ENCODE results near the gene PLEKHS1. TPM values are rescaled to one million over a fixed set of nuclear protein-coding genes. Genes with fewer than 3 reads are reported as not detected.

The PLEKHS1 gene
- total RNA-seq, 1 experiment from 2014 or later: not detected

DNA sequence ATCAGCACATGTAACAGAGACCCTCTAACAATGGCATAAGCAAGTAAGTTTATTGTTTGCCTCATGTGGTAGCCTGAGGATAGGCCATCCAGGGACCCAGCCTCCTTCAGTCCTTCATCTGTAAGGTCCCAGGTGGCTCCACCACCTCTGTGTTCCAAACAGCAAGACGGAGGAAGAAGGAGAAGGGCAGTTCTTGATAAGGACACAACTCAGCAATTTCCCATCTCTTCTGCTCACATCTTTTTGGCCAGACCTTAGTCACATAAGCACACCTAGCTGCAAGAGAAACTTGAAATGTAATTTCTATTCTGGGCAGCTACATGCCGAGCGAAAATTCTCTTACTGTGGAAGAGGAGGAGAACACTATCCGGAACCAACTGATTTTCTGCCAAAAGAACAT lies 68.5 kb downstream of the PLEKHS1 start:
- DNase-seq (ENCODE audit: low read depth, low spot score) (no peak), ATAC-seq (peak; percentile 40; the same call in 1 of the 2 replicates)
- POLR2A ChIA-PET: no interaction called here
- no peak overlapping the region for H3K27ac ChIP-seq (ENCODE audit: low read depth, low read length)
- no peak overlapping the region for H3K4me3 ChIP-seq (replicated peaks in 1 of 2; ENCODE audit: low read depth in 1 of 2, low read length in 2 of 2)
- H3K4me2 ChIP-seq (ENCODE audit: low read length): no peak overlapping the region
- no peaks in the 10 kb centered on the region for H3K27me3 ChIP-seq (ENCODE audit: insufficient read depth, low read length)
- no peaks in the 10 kb centered on the region for H3K79me2 ChIP-seq (ENCODE audit: insufficient read depth, low read length)
- BruUV-seq (replicated peaks): no TSS peak
- TF ChIP-seq ELF1 (IDR thresholded peaks at IDR 0.05; ENCODE audit: borderline replicate concordance, low read depth): no peak
- TF ChIP-seq POLR2A (IDR thresholded peaks at IDR 0.05; ENCODE audit: borderline replicate concordance, extremely low read depth, insufficient read depth, insufficient read length): no peak
- TF ChIP-seq ZNF274 (IDR thresholded peaks at IDR 0.05; ENCODE audit: low read depth, low read length): no peak
- no peak for TF ChIP-seq YY1 (IDR thresholded peaks at IDR 0.05; ENCODE audit: extremely low read depth, insufficient replicate concordance, low read depth, low read length)
- TF ChIP-seq SIN3A (IDR thresholded peaks at IDR 0.05; ENCODE audit: low read depth): no peak
- TF ChIP-seq CBX3 (IDR thresholded peaks at IDR 0.05; ENCODE audit: low read depth): no peak
- TF ChIP-seq, protein P1, sequence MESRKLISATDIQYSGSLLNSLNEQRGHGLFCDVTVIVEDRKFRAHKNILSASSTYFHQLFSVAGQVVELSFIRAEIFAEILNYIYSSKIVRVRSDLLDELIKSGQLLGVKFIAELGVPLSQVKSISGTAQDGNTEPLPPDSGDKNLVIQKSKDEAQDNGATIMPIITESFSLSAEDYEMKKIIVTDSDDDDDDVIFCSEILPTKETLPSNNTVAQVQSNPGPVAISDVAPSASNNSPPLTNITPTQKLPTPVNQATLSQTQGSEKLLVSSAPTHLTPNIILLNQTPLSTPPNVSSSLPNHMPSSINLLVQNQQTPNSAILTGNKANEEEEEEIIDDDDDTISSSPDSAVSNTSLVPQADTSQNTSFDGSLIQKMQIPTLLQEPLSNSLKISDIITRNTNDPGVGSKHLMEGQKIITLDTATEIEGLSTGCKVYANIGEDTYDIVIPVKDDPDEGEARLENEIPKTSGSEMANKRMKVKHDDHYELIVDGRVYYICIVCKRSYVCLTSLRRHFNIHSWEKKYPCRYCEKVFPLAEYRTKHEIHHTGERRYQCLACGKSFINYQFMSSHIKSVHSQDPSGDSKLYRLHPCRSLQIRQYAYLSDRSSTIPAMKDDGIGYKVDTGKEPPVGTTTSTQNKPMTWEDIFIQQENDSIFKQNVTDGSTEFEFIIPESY (IDR thresholded peaks at IDR 0.05; ENCODE audit: extremely low read depth, insufficient replicate concordance, low read length): no peak
- TF ChIP-seq EZH2phosphoT487 (IDR thresholded peaks at IDR 0.05; ENCODE audit: borderline replicate concordance): no peak
- TF ChIP-seq FOSL1 (IDR thresholded peaks at IDR 0.05; ENCODE audit: low read depth): no peak
- TF ChIP-seq TCF7L2 (IDR thresholded peaks at IDR 0.05; ENCODE audit: borderline replicate concordance, extremely low read depth, insufficient read depth, insufficient read length): no peak
- no peak for TF ChIP-seq EZH2 (IDR thresholded peaks at IDR 0.05)
- no peak for TF ChIP-seq ZFX (IDR thresholded peaks at IDR 0.05)
- TF ChIP-seq, protein P2, sequence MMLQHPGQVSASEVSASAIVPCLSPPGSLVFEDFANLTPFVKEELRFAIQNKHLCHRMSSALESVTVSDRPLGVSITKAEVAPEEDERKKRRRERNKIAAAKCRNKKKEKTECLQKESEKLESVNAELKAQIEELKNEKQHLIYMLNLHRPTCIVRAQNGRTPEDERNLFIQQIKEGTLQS (IDR thresholded peaks at IDR 0.05): no peak
- TF ChIP-seq JUND (IDR thresholded peaks at IDR 0.05): no peak
- TF ChIP-seq, protein P3, sequence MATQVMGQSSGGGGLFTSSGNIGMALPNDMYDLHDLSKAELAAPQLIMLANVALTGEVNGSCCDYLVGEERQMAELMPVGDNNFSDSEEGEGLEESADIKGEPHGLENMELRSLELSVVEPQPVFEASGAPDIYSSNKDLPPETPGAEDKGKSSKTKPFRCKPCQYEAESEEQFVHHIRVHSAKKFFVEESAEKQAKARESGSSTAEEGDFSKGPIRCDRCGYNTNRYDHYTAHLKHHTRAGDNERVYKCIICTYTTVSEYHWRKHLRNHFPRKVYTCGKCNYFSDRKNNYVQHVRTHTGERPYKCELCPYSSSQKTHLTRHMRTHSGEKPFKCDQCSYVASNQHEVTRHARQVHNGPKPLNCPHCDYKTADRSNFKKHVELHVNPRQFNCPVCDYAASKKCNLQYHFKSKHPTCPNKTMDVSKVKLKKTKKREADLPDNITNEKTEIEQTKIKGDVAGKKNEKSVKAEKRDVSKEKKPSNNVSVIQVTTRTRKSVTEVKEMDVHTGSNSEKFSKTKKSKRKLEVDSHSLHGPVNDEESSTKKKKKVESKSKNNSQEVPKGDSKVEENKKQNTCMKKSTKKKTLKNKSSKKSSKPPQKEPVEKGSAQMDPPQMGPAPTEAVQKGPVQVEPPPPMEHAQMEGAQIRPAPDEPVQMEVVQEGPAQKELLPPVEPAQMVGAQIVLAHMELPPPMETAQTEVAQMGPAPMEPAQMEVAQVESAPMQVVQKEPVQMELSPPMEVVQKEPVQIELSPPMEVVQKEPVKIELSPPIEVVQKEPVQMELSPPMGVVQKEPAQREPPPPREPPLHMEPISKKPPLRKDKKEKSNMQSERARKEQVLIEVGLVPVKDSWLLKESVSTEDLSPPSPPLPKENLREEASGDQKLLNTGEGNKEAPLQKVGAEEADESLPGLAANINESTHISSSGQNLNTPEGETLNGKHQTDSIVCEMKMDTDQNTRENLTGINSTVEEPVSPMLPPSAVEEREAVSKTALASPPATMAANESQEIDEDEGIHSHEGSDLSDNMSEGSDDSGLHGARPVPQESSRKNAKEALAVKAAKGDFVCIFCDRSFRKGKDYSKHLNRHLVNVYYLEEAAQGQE (IDR thresholded peaks at IDR 0.05; ENCODE audit: low read depth): no peak
- TF ChIP-seq, protein P4, sequence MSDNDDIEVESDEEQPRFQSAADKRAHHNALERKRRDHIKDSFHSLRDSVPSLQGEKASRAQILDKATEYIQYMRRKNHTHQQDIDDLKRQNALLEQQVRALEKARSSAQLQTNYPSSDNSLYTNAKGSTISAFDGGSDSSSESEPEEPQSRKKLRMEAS (IDR thresholded peaks at IDR 0.05): no peak
- TF ChIP-seq, protein P5, sequence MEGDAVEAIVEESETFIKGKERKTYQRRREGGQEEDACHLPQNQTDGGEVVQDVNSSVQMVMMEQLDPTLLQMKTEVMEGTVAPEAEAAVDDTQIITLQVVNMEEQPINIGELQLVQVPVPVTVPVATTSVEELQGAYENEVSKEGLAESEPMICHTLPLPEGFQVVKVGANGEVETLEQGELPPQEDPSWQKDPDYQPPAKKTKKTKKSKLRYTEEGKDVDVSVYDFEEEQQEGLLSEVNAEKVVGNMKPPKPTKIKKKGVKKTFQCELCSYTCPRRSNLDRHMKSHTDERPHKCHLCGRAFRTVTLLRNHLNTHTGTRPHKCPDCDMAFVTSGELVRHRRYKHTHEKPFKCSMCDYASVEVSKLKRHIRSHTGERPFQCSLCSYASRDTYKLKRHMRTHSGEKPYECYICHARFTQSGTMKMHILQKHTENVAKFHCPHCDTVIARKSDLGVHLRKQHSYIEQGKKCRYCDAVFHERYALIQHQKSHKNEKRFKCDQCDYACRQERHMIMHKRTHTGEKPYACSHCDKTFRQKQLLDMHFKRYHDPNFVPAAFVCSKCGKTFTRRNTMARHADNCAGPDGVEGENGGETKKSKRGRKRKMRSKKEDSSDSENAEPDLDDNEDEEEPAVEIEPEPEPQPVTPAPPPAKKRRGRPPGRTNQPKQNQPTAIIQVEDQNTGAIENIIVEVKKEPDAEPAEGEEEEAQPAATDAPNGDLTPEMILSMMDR (IDR thresholded peaks at IDR 0.05 in 2 of 3, conservative IDR thresholded peaks at IDR 0.05 in 1 of 3; ENCODE audit: borderline replicate concordance in 1 of 3, insufficient read depth in 1 of 3, low read depth in 2 of 3, low read length in 2 of 3): no peak
- no peaks in the 10 kb centered on the region for H3K36me3 ChIP-seq (ENCODE audit: control insufficient read depth in 1 of 2, insufficient read depth in 2 of 2, low read length in 2 of 2)
- RAD21 ChIA-PET (ENCODE audit: low non-redundant PET in 1 of 2, low total read pairs in 2 of 2, uncharacterized antibody in 2 of 2, unreplicated experiment in 2 of 2): no interaction called here
- no peaks in the 10 kb centered on the region for H4K20me1 ChIP-seq (ENCODE audit: insufficient read depth)
- no peaks in the 10 kb centered on the region for H3K9me2 ChIP-seq (ENCODE audit: insufficient read depth)
- intact Hi-C loops (cut with micrococcal nuclease): no loop called here
- no peaks in the 10 kb centered on the region for H3K4me1 ChIP-seq (ENCODE audit: control insufficient read depth in 1 of 2, insufficient read depth in 2 of 2, low read length in 2 of 2)
- no peaks in the 10 kb centered on the region for H3K9me3 ChIP-seq (ENCODE audit: control insufficient read depth in 1 of 2, insufficient read depth in 1 of 2, low read depth in 1 of 2, low read length in 2 of 2)
- H2AFZ ChIP-seq (ENCODE audit: low read depth, low read length, poor library complexity, severe bottlenecking): no peak overlapping the region
- no peak overlapping the region for H3K9ac ChIP-seq (ENCODE audit: low read length)
- CTCF ChIA-PET: no interaction called here

Measured in HCT116 (cell line).